ENCODE measurements around the gene SLC19A1. TPM values are rescaled to one million over a fixed set of nuclear protein-coding genes. Genes with fewer than 3 reads are reported as not detected.
"Not testable (repeated sequence)": the region's sequence is repeated elsewhere in the genome, so short reads cannot be mapped to it uniquely, and the experiment has no call there.

The SLC19A1 gene
- polyA plus RNA-seq, 3 donors: 42.2 to 51.1 (median 50.2) TPM

DNA sequence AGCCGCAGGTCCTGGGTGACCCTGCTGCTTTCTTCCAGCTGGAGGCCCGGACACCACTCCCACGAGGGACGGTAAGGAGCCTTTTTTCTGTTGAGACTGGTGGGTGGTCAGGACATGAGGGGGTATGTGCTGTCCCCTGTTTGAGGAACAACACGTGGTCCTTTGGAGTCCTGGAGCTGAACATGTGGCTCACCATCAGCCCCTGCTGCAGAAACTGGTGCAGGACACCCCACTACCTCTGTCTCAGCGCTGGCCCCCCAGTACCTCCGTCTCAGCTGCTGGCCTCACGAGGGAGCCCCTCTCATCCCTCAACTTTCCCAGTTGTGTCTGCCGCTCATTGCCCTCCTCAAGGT lies 34.7 kb downstream of the SLC19A1 start:
- DNase-seq: no peak

- DNase-seq: no peak
Observed at GRCh38 chr21:45506836-45507522, 35.3 kb downstream of the SLC19A1 start.

- DNase-seq: no peak
Observed at GRCh38 chr21:45506241-45506817, 35.9 kb downstream of the SLC19A1 start.

DNA sequence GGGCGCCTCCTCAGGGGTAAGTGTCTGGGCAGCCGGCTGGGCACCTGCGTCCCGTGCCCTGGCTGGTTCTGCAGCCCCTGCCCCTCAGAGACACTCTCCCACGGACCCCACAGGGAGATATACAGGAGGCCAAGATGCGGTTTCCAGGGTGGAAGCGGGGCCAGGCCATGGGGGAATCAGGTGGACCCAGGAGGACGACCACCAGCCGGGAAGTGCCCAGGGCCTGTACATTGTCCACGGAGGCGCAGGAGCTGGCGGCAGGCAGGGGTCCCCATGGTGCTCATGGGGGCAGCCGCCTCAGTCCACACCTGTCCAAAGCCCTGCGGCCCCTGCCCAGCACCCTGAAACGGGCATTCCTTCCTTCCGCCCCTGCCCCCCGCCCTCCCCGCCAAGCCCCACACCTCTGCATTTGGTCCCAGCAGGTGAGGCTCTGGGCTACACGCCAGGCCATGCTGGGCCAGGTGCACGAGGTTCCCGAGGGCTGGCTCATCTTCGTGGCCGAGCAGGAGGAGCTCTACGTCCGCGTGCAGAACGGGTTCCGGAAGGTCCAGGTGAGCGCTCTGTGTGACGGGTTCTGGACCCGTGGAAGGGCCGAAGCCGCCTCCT lies 36.7 kb downstream of the SLC19A1 start:
- DNase-seq: no peak

DNA sequence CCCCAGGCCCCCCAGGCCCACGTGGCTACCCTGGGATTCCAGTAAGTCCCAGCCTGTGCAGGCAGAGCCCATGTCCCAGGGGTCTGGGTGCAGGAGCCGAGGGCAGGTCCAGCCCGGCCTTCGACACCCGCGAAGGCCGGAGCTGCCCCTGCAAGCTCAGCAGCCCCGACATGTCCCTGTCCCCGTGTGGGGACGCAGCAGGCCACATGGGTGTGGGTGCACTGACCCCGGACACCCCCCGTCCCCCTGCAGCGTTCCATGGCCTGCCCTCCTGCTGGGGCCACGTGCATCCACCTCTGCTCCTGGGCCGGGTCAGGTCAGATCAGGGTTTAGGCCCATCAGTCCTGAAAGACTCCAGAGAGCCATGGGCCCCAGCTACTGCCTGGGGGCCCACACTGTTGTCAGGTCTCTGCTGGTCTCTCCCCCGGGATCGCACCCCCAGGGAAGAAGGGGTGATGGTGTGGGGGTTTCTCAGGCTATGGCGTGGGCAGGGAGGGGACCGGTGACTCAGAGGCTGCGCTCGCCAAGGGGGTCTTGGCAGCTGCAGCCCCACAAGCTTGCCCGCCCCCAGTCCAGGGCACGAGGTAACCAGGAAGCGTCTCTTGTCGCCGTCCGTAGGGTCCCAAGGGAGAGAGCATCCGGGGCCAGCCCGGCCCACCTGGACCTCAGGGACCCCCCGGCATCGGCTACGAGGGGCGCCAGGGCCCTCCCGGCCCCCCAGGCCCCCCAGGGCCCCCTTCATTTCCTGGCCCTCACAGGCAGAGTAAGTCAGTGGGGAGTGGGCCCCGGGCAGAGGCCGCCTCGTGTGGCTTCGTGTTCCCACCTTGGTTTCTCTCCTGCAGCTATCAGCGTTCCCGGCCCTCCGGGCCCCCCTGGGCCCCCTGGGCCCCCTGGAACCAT lies 37.5 kb downstream of the SLC19A1 start:
- DNase-seq: no peak

GRCh38 chr21:45504021-45504515 lies 38.2 kb downstream of the SLC19A1 start:
- DNase-seq: no peak

- not testable (repeated sequence) for DNase-seq
Observed at GRCh38 chr21:45503226-45503625, 39.0 kb downstream of the SLC19A1 start.

DNA sequence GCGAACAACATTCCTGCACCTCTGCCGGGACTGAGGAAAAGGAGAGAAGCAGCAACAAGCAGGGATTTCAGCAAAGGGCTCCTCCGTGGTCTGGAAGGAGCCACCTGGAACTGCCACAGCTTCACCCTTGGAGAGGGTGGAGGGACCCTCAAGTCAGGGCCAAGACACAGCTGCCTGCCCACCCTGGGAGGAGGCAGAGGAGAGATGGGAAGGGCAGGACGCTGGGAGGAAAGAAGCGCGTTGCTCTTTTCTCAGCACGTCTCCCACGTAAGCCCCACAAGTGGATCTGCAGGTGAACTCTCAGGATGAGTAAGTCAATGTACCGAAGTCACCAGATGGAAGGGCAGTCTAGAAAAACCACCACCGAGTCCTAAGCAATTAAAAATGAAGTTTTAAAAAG lies 39.6 kb downstream of the SLC19A1 start:
- no peak for DNase-seq

GRCh38 chr21:45502006-45502345 lies 40.3 kb downstream of the SLC19A1 start:
- no peak for DNase-seq

DNA sequence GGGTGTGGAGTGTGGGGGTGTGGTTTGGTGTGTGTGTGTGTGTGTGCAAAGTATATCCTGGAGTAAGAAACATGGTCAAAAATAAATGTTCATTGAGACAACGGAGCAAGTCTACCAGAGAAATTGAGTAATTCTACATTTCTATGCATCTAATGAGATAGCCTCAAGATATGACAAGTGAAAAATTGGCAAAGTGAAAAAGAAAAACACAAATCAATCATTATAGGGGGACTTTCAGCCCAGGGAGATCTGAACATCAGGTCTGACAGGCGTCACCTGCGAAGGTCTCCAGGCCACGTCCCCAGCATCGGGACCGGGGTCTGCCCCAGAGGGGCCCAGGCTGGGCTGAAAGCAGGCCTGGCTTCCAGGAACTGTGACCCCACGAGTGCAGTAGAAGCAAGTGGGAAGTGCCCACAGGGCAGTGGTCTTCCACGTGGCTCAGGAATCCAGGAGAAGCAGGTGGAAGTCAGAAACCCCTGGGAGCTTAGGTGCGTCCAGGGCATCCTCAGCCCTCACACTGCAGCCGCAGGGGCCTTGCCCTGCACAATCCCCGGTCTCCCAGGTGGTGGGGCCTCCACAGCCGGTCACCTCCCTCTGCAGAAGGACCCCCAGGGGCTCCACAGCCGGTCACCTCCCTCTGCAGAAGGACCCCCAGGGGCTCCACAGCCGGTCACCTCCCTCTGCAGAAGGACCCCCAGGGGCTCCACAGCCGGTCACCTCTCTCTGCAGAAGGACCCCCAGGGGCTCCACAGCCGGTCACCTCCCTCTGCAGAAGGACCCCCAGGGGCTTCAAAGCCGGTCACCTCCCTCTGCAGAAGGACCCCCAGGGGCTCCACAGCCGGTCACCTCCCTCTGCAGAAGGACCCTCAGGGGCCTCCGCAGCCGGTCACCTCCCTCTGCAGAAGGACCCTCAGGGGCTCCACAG lies 40.9 kb downstream of the SLC19A1 start:
- DNase-seq: not testable (repeated sequence)

- no peak for DNase-seq
Observed at GRCh38 chr21:45499970-45500577, 42.2 kb downstream of the SLC19A1 start.

DNA sequence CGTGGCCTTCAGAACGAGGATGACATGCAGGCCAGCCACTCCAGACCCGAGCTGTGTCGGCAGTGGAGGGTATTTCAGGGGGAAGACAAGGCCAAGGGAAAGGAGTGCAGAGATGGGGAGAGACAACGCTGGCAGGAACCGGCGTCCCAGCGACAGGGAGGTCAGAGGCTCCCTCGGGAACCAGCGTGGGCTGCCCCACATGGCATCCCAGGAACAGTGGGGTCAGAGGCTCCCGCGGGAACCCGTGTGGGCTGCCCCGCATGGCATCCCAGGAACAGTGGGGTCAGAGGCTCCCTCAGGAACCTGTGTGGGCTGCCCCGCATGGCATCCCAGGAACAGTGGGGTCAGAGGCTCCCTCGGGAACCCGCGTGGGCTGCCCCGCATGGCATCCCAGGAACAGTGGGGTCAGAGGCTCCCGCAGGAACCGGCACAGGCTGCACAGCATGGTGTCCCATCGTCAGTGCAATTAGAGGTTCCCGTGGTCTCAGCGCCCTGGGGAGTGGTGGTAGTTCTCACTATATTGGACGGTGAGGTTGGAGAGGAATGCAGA lies 43.0 kb downstream of the SLC19A1 start:
- no peak for DNase-seq

GRCh38 chr21:45498646-45499000 lies 43.6 kb downstream of the SLC19A1 start:
- DNase-seq: no peak

- no peak for DNase-seq
Observed at GRCh38 chr21:45497846-45498645, 44.2 kb downstream of the SLC19A1 start.

DNA sequence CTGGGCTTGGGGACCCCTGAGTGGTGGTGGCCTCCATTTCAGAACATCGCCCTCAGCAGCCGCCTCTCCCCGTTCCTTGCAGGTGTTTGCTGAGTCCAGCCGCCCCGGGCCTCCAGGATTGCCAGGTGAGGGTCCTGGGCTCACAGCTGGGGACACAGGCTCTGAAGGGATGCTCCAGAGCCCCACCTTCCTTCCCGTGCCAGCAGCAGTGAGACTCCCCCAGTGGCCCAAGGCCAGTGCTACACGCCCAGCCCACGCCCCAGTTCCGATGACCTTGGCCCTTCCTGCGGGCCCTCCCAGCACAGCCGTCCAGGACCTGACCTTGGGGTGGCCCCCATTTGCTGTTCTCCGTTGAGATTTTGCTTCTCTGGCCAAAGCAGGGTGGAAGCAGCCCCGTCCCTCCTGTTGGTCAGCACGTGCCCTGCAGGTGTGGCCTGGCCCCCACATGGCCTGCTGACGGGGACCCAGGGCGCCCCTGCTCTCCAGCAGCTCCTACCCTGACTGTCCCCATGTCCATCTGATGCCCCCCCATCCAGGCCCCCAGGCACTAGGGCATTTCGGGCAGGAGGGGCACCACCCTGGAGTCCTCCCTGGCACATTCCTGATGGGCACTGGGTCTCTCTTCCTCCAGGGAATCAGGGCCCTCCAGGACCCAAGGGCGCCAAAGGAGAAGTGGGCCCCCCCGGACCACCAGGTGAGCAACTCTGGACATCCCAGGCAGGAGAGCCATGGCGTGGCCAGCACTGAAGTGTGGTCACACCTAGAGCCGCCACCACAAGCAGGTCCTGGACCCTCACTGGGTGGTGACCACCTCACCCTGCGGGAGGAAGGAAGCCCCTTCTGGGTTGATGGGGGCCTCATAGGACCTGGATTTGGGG lies 45.0 kb downstream of the SLC19A1 start:
- DNase-seq: no peak

GRCh38 chr21:45496151-45496967 lies 45.9 kb downstream of the SLC19A1 start:
- DNase-seq: no peak

DNA sequence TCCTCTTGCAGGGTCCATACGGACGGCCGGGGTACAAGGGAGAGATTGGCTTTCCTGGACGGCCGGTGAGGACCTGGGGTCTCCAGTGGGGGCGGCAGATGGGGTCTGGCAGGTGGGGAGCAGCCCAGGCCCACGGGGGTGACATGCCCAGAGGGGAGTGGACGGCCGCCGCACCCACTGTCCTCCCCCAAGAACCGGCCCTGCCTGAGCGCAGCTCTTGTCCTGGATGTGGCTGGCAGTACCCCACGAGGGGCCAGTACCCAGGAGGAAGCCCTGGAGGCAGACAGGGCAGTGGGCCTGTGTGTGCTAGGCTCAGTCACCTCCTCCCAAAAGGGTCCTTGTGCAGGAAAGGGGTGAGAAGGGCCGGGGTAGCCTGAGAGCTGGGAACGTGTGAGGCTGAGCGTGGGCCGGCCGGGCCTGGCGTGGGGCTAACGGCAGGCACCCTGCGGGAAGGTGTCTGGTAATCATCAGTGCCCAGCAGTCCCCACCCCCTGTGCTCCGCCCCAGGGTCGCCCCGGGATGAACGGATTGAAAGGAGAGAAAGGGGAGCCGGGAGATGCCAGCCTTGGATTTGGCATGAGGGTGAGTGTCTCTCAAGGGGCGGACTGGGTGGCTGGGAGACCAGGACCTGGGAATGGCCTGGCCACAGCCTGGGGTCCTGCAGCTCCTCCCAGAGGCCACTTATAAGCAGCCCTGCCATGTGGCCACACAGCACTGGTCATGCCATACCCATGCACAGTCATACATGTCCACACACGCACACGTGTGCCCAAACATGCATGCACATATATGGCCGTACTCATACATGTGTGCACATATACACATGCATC lies 47.2 kb downstream of the SLC19A1 start:
- DNase-seq: no peak

Data from renal pelvis (tissue), 4 donors.